ENCODE measurements around the gene CACNA1I.

CACNA1I gene

GRCh38 chr22:39671936-39672335 lies 101.4 kb downstream of the CACNA1I start:
- ATAC-seq = no peak

GRCh38 chr22:39674536-39674935 lies 104.0 kb downstream of the CACNA1I start:
- no peak for ATAC-seq

GRCh38 chr22:39675947-39676346 lies 105.4 kb downstream of the CACNA1I start:
- ATAC-seq = no peak

- no peak for ATAC-seq
Measured at GRCh38 chr22:39677967-39678366, 107.4 kb downstream of the CACNA1I start.

GRCh38 chr22:39678862-39679490 lies 108.4 kb downstream of the CACNA1I start:
- no peak for ATAC-seq

GRCh38 chr22:39679652-39680051 lies 109.1 kb downstream of the CACNA1I start:
- no peak for ATAC-seq

GRCh38 chr22:39680486-39680885 lies 109.9 kb downstream of the CACNA1I start:
- no peak for ATAC-seq

- ATAC-seq = no peak
Measured at GRCh38 chr22:39681038-39681861, 110.7 kb downstream of the CACNA1I start.

GRCh38 chr22:39682994-39683393 lies 112.4 kb downstream of the CACNA1I start:
- ATAC-seq = no peak

- ATAC-seq = no peak
Measured at GRCh38 chr22:39683639-39684038, 113.1 kb downstream of the CACNA1I start.

- no peak for ATAC-seq
Measured at GRCh38 chr22:39684702-39685281, 114.2 kb downstream of the CACNA1I start.

GRCh38 chr22:39685336-39686177 lies 115.0 kb downstream of the CACNA1I start:
- ATAC-seq = no peak

- no peak for ATAC-seq
Measured at GRCh38 chr22:39686178-39686620, 115.6 kb downstream of the CACNA1I start.

- ATAC-seq = no peak
Measured at GRCh38 chr22:39686776-39687525, 116.4 kb downstream of the CACNA1I start.

- no peak for ATAC-seq
Measured at GRCh38 chr22:39688186-39688785, 117.7 kb downstream of the CACNA1I start.

- ATAC-seq = no peak
Measured at GRCh38 chr22:39689421-39689820, 118.9 kb downstream of the CACNA1I start.

GRCh38 chr22:39690881-39691605 lies 120.5 kb downstream of the CACNA1I start:
- peak in 1 of 2 donors; percentile 22 for ATAC-seq

- ATAC-seq = peak in 1 of 2 donors; percentile 21
Measured at GRCh38 chr22:39693943-39694500, 123.5 kb downstream of the CACNA1I start.

GRCh38 chr22:39697790-39698430 lies 127.4 kb downstream of the CACNA1I start:
- ATAC-seq = no peak
